NCI-H460 (cell line): ENCODE measurements around the gene GNG7. TPM values are rescaled to one million over a fixed set of nuclear protein-coding genes. Genes with fewer than 3 reads are reported as not detected.

Source experiments
- small RNA-seq, 2 experiments: library from RNA; depleted of rRNA; stranded (forward); fragments of <200 nt; gene quantifications; one replicate each; pipeline ENCODE3, GENCODE V24; 2014
- total RNA-seq: library from RNA; depleted of rRNA; stranded (reverse); fragments of >200 nt; shearing (Covaris generic); gene quantifications from 2 replicates; pipeline ENCODE4 v1.2.3, GENCODE V29; 2014; rRNA removed

Gene GNG7
- total RNA-seq, 1 experiment from 2014 or later = not detected

Small RNA genes lying within 50 kb of the gene (small RNA-seq; reads per million reads assigned to genes)
- gene MIR7850 (0 reads per million in 2 experiments), gene RN7SL121P (0 reads per million in 2 experiments), gene RNU6-993P (0 reads per million in 2 experiments)

Other genes with a start within 250 kb of the GNG7 start
- 47.8 and 51.9 TPM in 2 replicates for gene LMNB2, start 245.7 kb downstream of the GNG7 start, total RNA-seq
- 36.6 and 38.4 TPM in 2 replicates for gene GADD45B, start 226.6 kb downstream of the GNG7 start, total RNA-seq
- gene DIRAS1, start 18.7 kb upstream of the GNG7 start, total RNA-seq = 0.54 and 1.0 TPM in 2 replicates
- 26.9 and 29.7 TPM in 2 replicates for gene SLC39A3, start 37.3 kb upstream of the GNG7 start, total RNA-seq
- 42.3 and 42.5 TPM in 2 replicates for gene SGTA, start 80.6 kb upstream of the GNG7 start, total RNA-seq
- 80.6 and 88.2 TPM in 2 replicates for gene THOP1, start 82.8 kb upstream of the GNG7 start, total RNA-seq
- 0.63 and 0.69 TPM in 2 replicates for gene ZNF554, start 117.2 kb upstream of the GNG7 start, total RNA-seq
- 2.1 and 3.1 TPM in 2 replicates for gene ZNF555, start 138.8 kb upstream of the GNG7 start, total RNA-seq
- 0.32 TPM in 1 of 2 replicates, not detected in the other for gene ZNF556, start 164.6 kb upstream of the GNG7 start, total RNA-seq
- gene ZNF57, start 198.2 kb upstream of the GNG7 start, total RNA-seq = 2.5 and 4.2 TPM in 2 replicates
- 4.6 TPM in 2 replicates for gene ZNF77, start 242.3 kb upstream of the GNG7 start, total RNA-seq